Activated CD4-positive, alpha-beta T cell treated with anti-CD3 and anti-CD28 coated beads, Interleukin-2, amount 10 ng/mL, durations not matched to agents 24 days and 14 days (primary cell): ENCODE measurements around the gene NDUFV2. TPM values are rescaled to one million over a fixed set of nuclear protein-coding genes. Genes with fewer than 3 reads are reported as not detected.

Experiments
- DNase-seq: peaks from one replicate; pipeline ENCODE4 v3.0.0; 2022
- H3K27ac Mint-ChIP-seq: one replicate; pipeline ENCODE4 v1.8.0; 2022; ENCODE audit warnings: mild to moderate bottlenecking, mixed read lengths
- H3K27me3 Mint-ChIP-seq: one replicate; pipeline ENCODE4 v1.8.0; 2022; ENCODE audit warnings: mixed read lengths
- H3K36me3 Mint-ChIP-seq: one replicate; pipeline ENCODE4 v1.8.0; 2022; ENCODE audit warnings: low read depth, mild to moderate bottlenecking, mixed read lengths
- H3K4me1 Mint-ChIP-seq: one replicate; pipeline ENCODE4 v1.8.0; 2021; ENCODE audit warnings: mixed read lengths
- H3K4me3 Mint-ChIP-seq: one replicate; pipeline ENCODE4 v1.8.0; 2022; ENCODE audit warnings: mild to moderate bottlenecking, moderate library complexity, mixed read lengths
- H3K9me3 Mint-ChIP-seq: one replicate; pipeline ENCODE4 v1.8.0; 2021; ENCODE audit warnings: mixed read lengths
- intact Hi-C: fragments of 100-400 bp; cut with micrococcal nuclease; formaldehyde crosslinking; loops from one replicate; pipeline ENCODE4 v1.15.1; 2023
- total RNA-seq: library from RNA; stranded (reverse); gene quantifications from 2 replicates; pipeline ENCODE4 v1.2.3, GENCODE V29; 2022

Gene NDUFV2
- total RNA-seq, result 357 and 360 TPM in 2 replicates

DNA sequence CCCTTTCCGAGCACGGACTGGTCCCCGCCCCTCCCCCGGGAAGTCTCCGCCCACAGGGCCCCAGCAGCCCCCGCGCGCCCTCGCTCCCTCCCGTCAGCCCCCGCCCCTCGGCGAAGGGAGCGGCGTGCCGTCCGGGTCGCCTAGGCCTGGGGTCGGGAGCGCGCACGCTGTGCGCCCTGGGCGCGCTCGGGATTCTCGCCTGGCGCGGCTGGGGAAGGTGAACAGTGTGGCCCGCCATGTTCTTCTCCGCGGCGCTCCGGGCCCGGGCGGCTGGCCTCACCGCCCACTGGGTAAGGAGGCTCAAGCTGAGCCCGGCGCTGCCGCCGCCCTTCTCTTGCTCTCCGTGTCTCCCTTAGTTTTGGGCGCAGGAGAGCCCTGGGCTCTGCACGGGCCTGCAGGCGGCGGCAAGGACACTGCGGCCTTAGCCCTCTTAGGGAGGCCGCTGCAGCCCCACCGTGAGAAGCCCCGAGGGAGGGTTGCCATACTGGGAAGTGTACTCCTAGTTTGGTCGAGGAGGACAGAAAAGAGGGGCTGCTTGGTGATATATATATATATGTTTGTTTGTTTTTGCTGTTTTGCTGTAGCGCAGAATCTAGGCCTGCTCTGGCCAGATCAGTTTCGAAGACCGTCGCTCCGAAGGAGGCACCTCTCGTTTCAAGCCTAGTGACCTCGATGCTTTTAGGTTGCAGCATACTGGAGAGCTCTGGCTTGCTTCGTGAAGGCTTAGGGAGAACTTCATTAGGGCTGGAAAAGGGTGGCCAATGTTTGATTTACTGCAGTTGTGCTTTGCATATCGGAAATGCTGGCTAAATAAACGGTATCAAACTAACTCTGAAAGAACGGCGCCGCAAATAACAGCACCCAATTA, at the start of gene NDUFV2:
Gene NDUFV2, plus strand, starts transcription at position 192 of the 868 bp plus-strand sequence. Its CDS starts 45 bp downstream, at position 237.
- H3K4me1 Mint-ChIP-seq, result peaks cover 54% of the 10 kb centered on the region
- H3K36me3 Mint-ChIP-seq, result peaks cover 43% of the 10 kb centered on the region
- H3K27ac Mint-ChIP-seq, result peak within 1 kb of the TSS; percentile 98

DNA sequence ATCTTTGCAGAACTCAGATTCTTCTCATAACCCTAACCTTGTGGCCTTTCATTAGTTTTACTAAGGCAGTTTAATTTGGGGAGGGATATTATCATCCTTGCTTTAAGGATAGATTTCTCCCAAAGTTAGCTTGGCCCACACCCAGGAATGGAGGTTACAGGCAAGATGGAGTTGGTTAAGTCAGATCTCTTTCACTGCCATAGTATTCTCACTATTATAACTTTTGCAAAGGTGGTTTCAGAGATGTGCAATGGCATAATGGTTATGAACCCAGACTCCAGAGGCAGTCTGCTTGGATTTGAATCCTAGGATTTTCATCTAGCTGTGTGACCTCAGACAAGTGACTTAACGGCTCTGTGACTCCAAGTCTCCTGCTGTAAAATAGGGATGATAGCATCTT, 48.7 kb upstream of the NDUFV2 start:
- Mint-ChIP-seq H3K27ac (no peak overlapping the region), H3K27me3 (peaks cover 1% of the 10 kb centered on the region), H3K4me3 (no peak overlapping the region), H3K36me3 (peaks cover 7% of the 10 kb centered on the region), H3K4me1 (peaks cover 9% of the 10 kb centered on the region), H3K9me3 (peaks cover 11% of the 10 kb centered on the region)
- intact Hi-C loops, result loop anchor here (5.0 kb wide), 1 partner anchor 37 kb away; no protein-coding TSS in a partner anchor
- no peak for DNase-seq

More for the DNA sequence above, at the start of gene NDUFV2:
- H3K9me3 Mint-ChIP-seq, result no peaks in the 10 kb centered on the region
- intact Hi-C loops, result loop anchor here (1.0 to 5.0 kb wide), 5 partner anchors 8 to 810 kb away; partner anchors contain the start of genes ANKRD12 and VAPA
- H3K27me3 Mint-ChIP-seq, result no peaks in the 10 kb centered on the region
- peak; percentile 100 for DNase-seq
- peak within 1 kb of the TSS; percentile 95 for H3K4me3 Mint-ChIP-seq

DNA sequence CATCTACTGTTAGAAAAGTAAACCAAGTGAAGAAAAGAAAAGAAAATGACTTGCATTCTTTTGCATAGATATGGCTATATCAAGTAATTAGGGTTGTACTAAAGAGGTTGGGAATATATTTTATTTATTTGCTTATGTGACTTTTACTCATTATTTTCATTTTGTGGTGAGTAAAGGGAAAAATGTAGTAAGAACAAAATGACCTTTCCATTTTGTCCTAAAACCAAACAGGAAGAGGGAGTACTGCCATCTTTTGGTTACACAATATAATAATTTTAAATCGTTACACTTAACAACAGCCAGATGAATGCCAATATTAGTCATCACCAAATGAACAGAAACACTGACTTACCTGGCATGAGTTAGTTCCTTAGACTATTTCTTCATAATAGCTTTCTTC, 47.3 kb upstream of the NDUFV2 start:
- Mint-ChIP-seq H3K27ac (no peak overlapping the region), H3K27me3 (peaks cover 3% of the 10 kb centered on the region), H3K4me3 (no peak overlapping the region), H3K4me1 (peaks cover 6% of the 10 kb centered on the region), H3K9me3 (peaks cover 7% of the 10 kb centered on the region), H3K36me3 (peaks cover 5% of the 10 kb centered on the region)
- DNase-seq, result no peak
- intact Hi-C loops, result no loop called here

DNA sequence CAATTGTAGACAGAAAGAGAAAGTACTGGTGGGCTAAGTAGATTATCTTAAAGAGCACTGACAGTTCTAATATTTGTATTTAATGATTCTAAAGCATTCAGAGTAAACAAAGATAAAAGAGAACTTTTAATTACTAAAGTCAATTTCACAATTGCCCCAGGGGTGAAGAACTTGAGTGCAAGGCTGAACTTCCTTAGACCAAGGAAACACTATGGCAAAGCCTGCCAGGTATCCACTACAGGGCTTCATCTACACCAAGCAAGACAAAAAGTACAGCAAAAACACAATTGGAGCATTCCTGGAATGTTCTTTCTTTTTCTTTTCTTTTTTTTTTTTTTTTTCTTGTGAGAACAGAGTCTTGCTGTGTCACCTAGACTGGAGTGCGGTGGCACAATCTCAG, 46.9 kb upstream of the NDUFV2 start:
- Mint-ChIP-seq H3K36me3 (peaks cover 3% of the 10 kb centered on the region), H3K4me3 (no peak overlapping the region), H3K27me3 (peaks cover 3% of the 10 kb centered on the region), H3K27ac (no peak overlapping the region), H3K9me3 (peaks cover 4% of the 10 kb centered on the region), H3K4me1 (peaks cover 6% of the 10 kb centered on the region)
- DNase-seq, result no peak
- intact Hi-C loops, result no loop called here

DNA sequence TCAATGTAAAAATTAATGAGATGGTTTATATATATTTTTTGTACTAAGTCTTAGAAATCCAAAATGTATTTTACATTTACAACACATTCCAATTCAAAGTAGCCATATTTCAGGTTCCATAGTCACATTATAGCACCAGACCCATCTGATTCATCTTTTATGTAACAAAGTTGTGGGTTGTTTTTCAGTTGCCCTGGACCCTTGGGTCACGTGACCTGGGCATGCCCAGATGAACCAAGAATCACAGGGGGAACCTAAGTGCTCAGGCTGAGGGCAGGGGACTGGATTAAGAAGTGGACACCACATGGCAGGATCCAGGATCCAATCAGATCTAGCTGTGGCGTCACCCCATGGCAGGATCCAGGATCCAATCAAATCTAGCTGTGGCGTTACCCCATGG, 44.9 kb upstream of the NDUFV2 start:
- Mint-ChIP-seq H3K27ac (no peak overlapping the region), H3K9me3 (no peaks in the 10 kb centered on the region), H3K36me3 (no peaks in the 10 kb centered on the region), H3K4me1 (peaks cover 10% of the 10 kb centered on the region), H3K27me3 (peaks cover 3% of the 10 kb centered on the region), H3K4me3 (no peak overlapping the region)
- intact Hi-C loops, result no loop called here
- DNase-seq, result no peak

DNA sequence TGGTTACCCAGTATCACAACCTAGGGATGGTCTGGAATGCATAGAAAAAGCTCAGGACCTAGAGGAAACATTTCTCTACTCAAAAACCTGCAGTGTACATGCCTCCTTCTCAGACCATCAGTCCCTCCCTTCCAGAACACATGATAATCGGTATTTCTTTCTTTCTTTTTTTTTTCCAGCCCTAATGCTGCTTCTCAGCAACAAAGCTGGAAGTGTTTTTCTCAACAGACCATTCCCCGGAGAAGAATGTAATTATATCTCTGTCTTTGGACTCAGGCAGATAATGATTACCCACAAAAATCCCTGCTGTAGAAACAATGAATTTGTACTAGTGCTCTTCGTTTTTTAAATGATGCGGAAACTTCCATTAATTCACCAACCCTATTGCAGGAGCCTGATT, 44.1 kb upstream of the NDUFV2 start:
- peaks cover 12% of the 10 kb centered on the region for H3K4me1 Mint-ChIP-seq
- no peak for DNase-seq
- peaks cover 3% of the 10 kb centered on the region for H3K27me3 Mint-ChIP-seq
- no peaks in the 10 kb centered on the region for H3K9me3 Mint-ChIP-seq
- no peak overlapping the region for H3K27ac Mint-ChIP-seq
- no peak overlapping the region for H3K4me3 Mint-ChIP-seq
- no peaks in the 10 kb centered on the region for H3K36me3 Mint-ChIP-seq
- intact Hi-C loops, result no loop called here

DNA sequence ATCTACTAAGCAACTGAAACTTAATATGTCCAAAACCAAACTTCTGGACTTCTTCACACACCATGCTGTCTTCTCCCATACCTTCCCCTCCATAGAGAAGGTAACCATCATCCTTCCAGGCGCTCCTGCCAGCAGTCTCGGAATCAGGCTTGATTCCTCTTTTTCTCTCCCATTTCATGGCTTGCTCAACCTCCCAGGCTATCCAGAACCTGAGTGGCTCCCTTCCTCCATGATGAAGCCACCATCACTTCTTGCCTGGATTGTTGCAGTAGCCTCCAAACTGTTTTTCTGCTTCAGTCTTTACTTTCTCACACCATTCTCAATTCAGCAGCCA, 40.1 kb upstream of the NDUFV2 start:
- intact Hi-C loops, result no loop called here
- Mint-ChIP-seq H3K27me3 (peaks cover 3% of the 10 kb centered on the region), H3K9me3 (no peaks in the 10 kb centered on the region), H3K36me3 (no peaks in the 10 kb centered on the region), H3K4me3 (no peak overlapping the region), H3K4me1 (peaks cover 21% of the 10 kb centered on the region), H3K27ac (no peak overlapping the region)
- DNase-seq, result no peak

DNA sequence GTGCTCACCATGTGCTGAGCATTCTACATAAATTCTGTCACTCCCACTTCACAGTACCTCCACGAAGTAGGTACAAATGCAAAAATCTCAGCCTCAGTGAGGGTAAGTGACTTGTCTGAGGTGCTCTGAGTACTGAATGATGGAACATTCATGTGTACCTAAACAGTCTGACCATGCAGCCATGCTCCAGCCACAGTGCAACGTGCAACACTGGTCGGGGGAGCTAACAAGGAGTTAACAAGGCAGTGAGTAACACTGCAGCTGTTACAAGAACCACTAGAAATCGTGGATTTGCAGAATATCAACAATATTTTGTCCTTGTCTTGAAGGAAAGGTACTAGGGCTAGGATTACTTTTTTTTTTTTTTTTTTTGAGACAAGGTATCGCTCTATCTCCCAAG, 36.6 kb upstream of the NDUFV2 start:
- Mint-ChIP-seq H3K9me3 (no peaks in the 10 kb centered on the region), H3K36me3 (no peaks in the 10 kb centered on the region), H3K27ac (no peak overlapping the region), H3K4me3 (no peak overlapping the region), H3K27me3 (no peaks in the 10 kb centered on the region), H3K4me1 (peaks cover 30% of the 10 kb centered on the region)
- intact Hi-C loops, result no loop called here
- no peak for DNase-seq

DNA sequence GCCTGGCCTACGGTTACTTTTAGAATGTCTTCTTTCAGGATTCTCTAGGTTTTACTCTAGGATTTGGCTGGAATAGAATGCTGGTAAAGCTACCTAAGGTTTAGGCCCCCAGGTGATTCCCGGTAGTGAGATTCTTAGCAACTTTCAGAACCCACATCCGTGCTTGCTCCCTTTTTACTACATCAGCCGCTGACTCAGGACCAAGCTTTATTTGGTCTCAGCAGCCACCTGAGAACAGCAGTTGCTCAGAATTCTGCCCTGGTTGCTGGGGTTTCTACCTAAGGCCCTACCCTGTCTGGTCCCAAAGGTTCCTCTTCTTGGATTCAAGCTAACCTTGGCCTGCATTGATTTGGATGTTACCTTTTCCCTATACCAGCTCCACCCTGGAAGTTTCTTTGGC, 36.1 kb upstream of the NDUFV2 start:
- Mint-ChIP-seq H3K4me1 (peaks cover 30% of the 10 kb centered on the region), H3K9me3 (no peaks in the 10 kb centered on the region), H3K27me3 (no peaks in the 10 kb centered on the region), H3K36me3 (no peaks in the 10 kb centered on the region), H3K27ac (no peak overlapping the region), H3K4me3 (no peak overlapping the region)
- intact Hi-C loops, result no loop called here
- no peak for DNase-seq

DNA sequence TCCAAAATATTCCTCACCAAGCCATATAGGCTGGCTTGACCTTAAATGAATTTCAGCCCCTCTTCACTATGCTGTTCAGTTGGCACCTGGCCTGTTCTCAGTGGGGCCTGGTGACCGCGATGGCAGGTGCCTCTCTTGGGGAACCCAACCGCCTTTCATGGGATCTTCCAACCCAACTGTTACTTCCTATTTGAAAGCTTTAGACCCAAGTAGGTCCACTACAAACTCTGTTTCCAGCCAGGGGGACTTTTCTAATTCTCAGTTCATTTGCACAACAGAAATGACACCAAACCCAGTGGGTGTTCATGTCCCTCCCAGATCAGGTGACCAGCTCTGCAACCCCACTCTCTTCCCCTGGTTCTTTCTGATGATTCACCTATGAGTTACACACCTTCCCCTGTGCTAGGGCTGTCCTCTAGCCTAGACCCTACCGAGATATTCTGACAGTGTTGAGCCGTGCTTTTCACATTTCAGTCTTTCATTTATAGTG, 35.6 kb upstream of the NDUFV2 start:
- intact Hi-C loops, result no loop called here
- Mint-ChIP-seq H3K27ac (peak overlapping the region; percentile 43), H3K4me1 (peaks cover 30% of the 10 kb centered on the region), H3K4me3 (no peak overlapping the region), H3K27me3 (no peaks in the 10 kb centered on the region), H3K9me3 (no peaks in the 10 kb centered on the region), H3K36me3 (no peaks in the 10 kb centered on the region)
- DNase-seq, result no peak

DNA sequence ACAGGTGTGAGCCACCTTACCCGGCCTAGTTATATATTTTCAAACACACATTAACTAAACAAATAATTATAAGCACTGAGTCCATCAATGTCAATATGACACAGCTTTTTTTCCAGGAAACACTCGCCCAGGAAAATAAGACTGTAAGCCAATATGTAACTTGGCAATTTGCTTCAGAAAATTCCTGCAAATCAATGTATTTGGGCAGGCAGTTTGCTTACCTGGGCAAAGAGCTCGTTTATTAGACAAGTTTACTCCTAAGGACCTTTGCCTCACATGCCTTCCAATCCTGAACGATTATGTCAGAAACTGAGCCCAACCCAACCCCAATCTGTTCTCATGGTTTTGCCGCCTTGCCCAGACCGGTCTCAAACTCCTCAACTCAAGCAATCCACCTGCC, 34.7 kb upstream of the NDUFV2 start:
- H3K36me3 Mint-ChIP-seq, result no peaks in the 10 kb centered on the region
- intact Hi-C loops, result no loop called here
- no peaks in the 10 kb centered on the region for H3K27me3 Mint-ChIP-seq
- H3K27ac Mint-ChIP-seq, result no peak overlapping the region
- no peaks in the 10 kb centered on the region for H3K9me3 Mint-ChIP-seq
- peaks cover 24% of the 10 kb centered on the region for H3K4me1 Mint-ChIP-seq
- no peak overlapping the region for H3K4me3 Mint-ChIP-seq
- DNase-seq, result no peak

DNA sequence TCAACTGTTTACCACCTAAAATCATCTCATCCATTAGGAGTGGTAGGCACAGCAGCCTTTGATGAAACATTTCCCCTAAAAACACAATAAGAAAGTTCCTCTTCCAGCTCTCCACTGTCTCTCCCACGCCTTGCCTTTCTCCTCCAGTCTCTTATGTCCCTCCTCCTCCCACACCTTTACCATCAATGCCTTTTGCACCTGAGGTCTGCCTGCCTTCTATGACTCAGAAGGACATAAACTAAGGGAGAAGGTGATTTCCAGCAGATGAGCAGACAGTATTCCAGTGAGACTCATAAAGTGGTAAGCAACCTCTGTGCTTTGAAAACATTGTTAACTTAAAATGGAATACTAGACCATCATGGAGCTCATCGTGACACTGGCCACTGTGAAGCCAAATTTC, 34.2 kb upstream of the NDUFV2 start:
- no peaks in the 10 kb centered on the region for H3K36me3 Mint-ChIP-seq
- DNase-seq, result no peak
- no peaks in the 10 kb centered on the region for H3K27me3 Mint-ChIP-seq
- H3K4me1 Mint-ChIP-seq, result peaks cover 26% of the 10 kb centered on the region
- H3K9me3 Mint-ChIP-seq, result no peaks in the 10 kb centered on the region
- no peak overlapping the region for H3K27ac Mint-ChIP-seq
- intact Hi-C loops, result no loop called here
- no peak overlapping the region for H3K4me3 Mint-ChIP-seq

DNA sequence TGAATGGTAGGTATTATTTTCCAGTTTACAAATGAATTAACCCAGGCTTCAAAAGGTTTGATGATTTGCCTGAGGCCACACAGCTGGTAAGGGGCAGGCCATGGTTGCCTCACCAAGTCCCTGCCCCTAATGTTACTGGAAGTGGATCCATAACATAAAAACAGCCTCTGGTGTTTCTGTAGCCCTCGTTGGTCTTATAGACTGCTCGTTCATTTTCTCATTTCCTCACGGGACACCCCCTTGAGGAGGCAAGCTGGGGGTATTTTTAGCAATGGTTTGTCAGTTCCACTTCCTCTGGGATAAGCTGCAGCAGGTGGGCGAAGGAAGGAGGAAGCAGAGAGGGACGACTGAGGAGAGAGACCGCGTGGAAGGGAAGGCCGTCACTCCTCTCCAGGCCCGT, 32.9 kb upstream of the NDUFV2 start:
- no peak for DNase-seq
- H3K4me1 Mint-ChIP-seq, result peaks cover 27% of the 10 kb centered on the region
- intact Hi-C loops, result no loop called here
- H3K36me3 Mint-ChIP-seq, result peaks cover 2% of the 10 kb centered on the region
- no peaks in the 10 kb centered on the region for H3K27me3 Mint-ChIP-seq
- H3K9me3 Mint-ChIP-seq, result no peaks in the 10 kb centered on the region
- H3K27ac Mint-ChIP-seq, result peak overlapping the region; percentile 59
- no peak overlapping the region for H3K4me3 Mint-ChIP-seq

DNA sequence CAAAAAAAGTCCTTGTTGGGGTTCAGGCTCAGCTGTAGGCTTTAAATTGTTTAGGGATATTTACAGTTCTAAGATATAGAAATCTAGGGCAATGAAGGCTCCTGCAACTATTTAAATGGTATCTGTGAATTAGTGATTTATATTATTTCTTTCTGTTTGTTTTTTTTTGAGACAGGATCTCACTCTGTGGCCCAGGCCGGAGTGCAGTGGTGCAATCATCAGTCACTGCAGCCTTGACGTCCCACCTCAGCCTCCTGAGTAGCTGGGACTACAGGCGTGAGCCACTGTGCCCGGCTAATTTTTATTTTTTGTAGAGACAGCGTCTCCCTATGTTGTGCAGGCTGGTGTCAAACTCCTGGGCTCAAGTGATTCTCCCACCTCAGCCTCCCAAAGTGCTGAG, 32.3 kb upstream of the NDUFV2 start:
- DNase-seq, result no peak
- Mint-ChIP-seq H3K27me3 (no peaks in the 10 kb centered on the region), H3K4me3 (no peak overlapping the region), H3K36me3 (peaks cover 2% of the 10 kb centered on the region), H3K27ac (no peak overlapping the region), H3K4me1 (peaks cover 27% of the 10 kb centered on the region), H3K9me3 (no peaks in the 10 kb centered on the region)
- intact Hi-C loops, result loop anchor here (5.0 kb wide), 1 partner anchor 262 kb away; the partner anchor contains the start of gene TWSG1
